NCI-H1105 (cell line): Measurements from ENCODE around the gene NCOA1.
"Not testable (repeated sequence)": the region's sequence is repeated elsewhere in the genome, so short reads cannot be mapped to it uniquely, and the experiment has no call there.

Experiments
- DNase-seq: peaks from one replicate; lab custom pipeline; 2025; lab: John Stamatoyannopoulos, UW

Gene NCOA1

GRCh38 chr2:24540011-24540477, 49.0 kb downstream of the NCOA1 start:
- DNase-seq: no peak

- no peak for DNase-seq
Observed at GRCh38 chr2:24541621-24542020, 50.6 kb downstream of the NCOA1 start.

GRCh38 chr2:24542269-24542872, 51.3 kb downstream of the NCOA1 start:
- DNase-seq: no peak

- no peak for DNase-seq
Observed at GRCh38 chr2:24543252-24543651, 52.2 kb downstream of the NCOA1 start.

GRCh38 chr2:24544456-24545115, 53.5 kb downstream of the NCOA1 start:
- no peak for DNase-seq

GRCh38 chr2:24546669-24547068, 55.6 kb downstream of the NCOA1 start:
- no peak for DNase-seq

- DNase-seq: no peak
Observed at GRCh38 chr2:24548058-24548457, 57.0 kb downstream of the NCOA1 start.

GRCh38 chr2:24550301-24550700, 59.2 kb downstream of the NCOA1 start:
- DNase-seq: not testable (repeated sequence)

GRCh38 chr2:24551016-24551415, 60.0 kb downstream of the NCOA1 start:
- no peak for DNase-seq

- DNase-seq: no peak
Observed at GRCh38 chr2:24552836-24553235, 61.8 kb downstream of the NCOA1 start.

- no peak for DNase-seq
Observed at GRCh38 chr2:24558781-24559472, 67.9 kb downstream of the NCOA1 start.

GRCh38 chr2:24559473-24560113, 68.5 kb downstream of the NCOA1 start:
- no peak for DNase-seq

GRCh38 chr2:24565537-24565936, 74.5 kb downstream of the NCOA1 start:
- no peak for DNase-seq

- DNase-seq: no peak
Observed at GRCh38 chr2:24566209-24566608, 75.2 kb downstream of the NCOA1 start.

- DNase-seq: no peak
Observed at GRCh38 chr2:24566630-24567029, 75.6 kb downstream of the NCOA1 start.

- DNase-seq: peak; percentile 19
Observed at GRCh38 chr2:24568551-24568950, 77.5 kb downstream of the NCOA1 start.

- DNase-seq: not testable (repeated sequence)
Observed at GRCh38 chr2:24569565-24569964, 78.5 kb downstream of the NCOA1 start.

GRCh38 chr2:24570225-24570624, 79.2 kb downstream of the NCOA1 start:
- DNase-seq: no peak

- DNase-seq: no peak
Observed at GRCh38 chr2:24571828-24572442, 80.9 kb downstream of the NCOA1 start.

- DNase-seq: no peak
Observed at GRCh38 chr2:24576146-24576545, 85.1 kb downstream of the NCOA1 start.

- DNase-seq: no peak
Observed at GRCh38 chr2:24576617-24577016, 85.6 kb downstream of the NCOA1 start.

GRCh38 chr2:24577481-24577880, 86.4 kb downstream of the NCOA1 start:
- no peak for DNase-seq
